GM12878 (cell line): Measurements from ENCODE around the gene ITGAL. TPM values are rescaled to one million over a fixed set of nuclear protein-coding genes. Genes with fewer than 3 reads are reported as not detected.
A peak's percentile ranks its signal among the peaks of the same experiment; 100 is the strongest.

Source experiments
- ATF7 ChIP-seq: fragments of 450-650 bp; IDR thresholded peaks from 2 replicates; pipeline ENCODE4 v1.6.1; 2016; ENCODE audit warnings: low read depth, mild to moderate bottlenecking
- GABPA ChIP-seq: IDR thresholded peaks from 2 replicates; pipeline ENCODE4 v1.6.1; 2014; ENCODE audit warnings: antibody characterized with exemption, low read depth, mild to moderate bottlenecking, inconsistent platforms
- HCFC1 ChIP-seq: fragments of 150-350 bp; IDR thresholded peaks from 2 replicates; pipeline ENCODE4 v1.6.1; 2014; ENCODE audit warnings: low read length
- ZNF274 ChIP-seq: IDR thresholded peaks from one replicate; pipeline ENCODE4 v1.8.0; 2011; ENCODE audit not compliant: insufficient read length, insufficient read depth
- ZNF622 ChIP-seq: fragments of 450-650 bp; IDR thresholded peaks from 2 replicates; pipeline ENCODE4 v1.6.1; 2017; ENCODE audit warnings: mild to moderate bottlenecking, inconsistent platforms
- polyA plus RNA-seq, 11 experiments: library from polyadenylated mRNA; depleted of rRNA in 4 of 11; unstranded in 6 of 11; stranded (reverse) in 5 of 11; fragments of >200 nt; fragmentation: Nextera tagmentation in 4 of 11; fragmentation: Illumina TruSeq in 1 of 11; extraction: Ambion mirVana in 4 of 11; extraction: Trizol in 1 of 11; gene quantifications; 1 replicate in 1 of 11; 2 replicates in 10 of 11; pipeline versions ENCODE4 v1.2.1 to v1.2.3, GENCODE V29; 2011 to 2016; ENCODE audit warnings: inconsistent platforms in 2 of 11, missing spikeins in 2 of 11, low read depth in 1 of 11
- total RNA-seq, 4 experiments: library from RNA; depleted of rRNA in 3 of 4; stranded (reverse); fragments of >200 nt in 3 of 4; fragmentation: Illumina TruSeq in 1 of 4; extraction: Trizol in 1 of 4; gene quantifications; 2 replicates each; pipeline versions ENCODE4 v1.2.1 to v1.2.3, GENCODE V29; 2013 to 2021
- TF ChIP-seq, protein P1 (sequence below): IDR thresholded peaks from 2 replicates; pipeline ENCODE4 v1.6.1; 2012; ENCODE audit warnings: improper control_type of control experiment, low read depth, low read length; ENCODE audit not compliant: insufficient replicate concordance
- TF ChIP-seq, protein P2 (sequence below): fragments of 450-650 bp; IDR thresholded peaks from 2 replicates; pipeline ENCODE4 v1.6.1; 2016; ENCODE audit warnings: mild to moderate bottlenecking, moderate library complexity, borderline replicate concordance
- TF ChIP-seq, protein P3 (sequence below): IDR thresholded peaks from 2 replicates; pipeline ENCODE4 v1.6.1; 2011; ENCODE audit warnings: borderline replicate concordance, low read depth, mild to moderate bottlenecking, moderate library complexity, low read length; ENCODE audit not compliant: insufficient read depth, poor library complexity, severe bottlenecking
- TF ChIP-seq, protein P4 (sequence below): fragments of 450-650 bp; IDR thresholded peaks from 2 replicates; pipeline ENCODE4 v1.6.1; 2016; ENCODE audit warnings: mild to moderate bottlenecking
- TF ChIP-seq, protein P5 (sequence below): IDR thresholded peaks from 2 replicates; pipeline ENCODE4 v1.6.1; 2012; ENCODE audit warnings: low read depth, low read length, improper control_type of control experiment
- TF ChIP-seq, protein P6 (sequence below): IDR thresholded peaks from 2 replicates; pipeline ENCODE4 v1.6.1; 2012; ENCODE audit warnings: mild to moderate bottlenecking, low read depth, low read length

ITGAL gene
- total and polyA plus RNA-seq, 10 of the 15 experiments (the other 5 are each of a cell fraction or from before 2014, with no cell fraction given), result 10.7 to 170 (median 96.9) TPM

DNA sequence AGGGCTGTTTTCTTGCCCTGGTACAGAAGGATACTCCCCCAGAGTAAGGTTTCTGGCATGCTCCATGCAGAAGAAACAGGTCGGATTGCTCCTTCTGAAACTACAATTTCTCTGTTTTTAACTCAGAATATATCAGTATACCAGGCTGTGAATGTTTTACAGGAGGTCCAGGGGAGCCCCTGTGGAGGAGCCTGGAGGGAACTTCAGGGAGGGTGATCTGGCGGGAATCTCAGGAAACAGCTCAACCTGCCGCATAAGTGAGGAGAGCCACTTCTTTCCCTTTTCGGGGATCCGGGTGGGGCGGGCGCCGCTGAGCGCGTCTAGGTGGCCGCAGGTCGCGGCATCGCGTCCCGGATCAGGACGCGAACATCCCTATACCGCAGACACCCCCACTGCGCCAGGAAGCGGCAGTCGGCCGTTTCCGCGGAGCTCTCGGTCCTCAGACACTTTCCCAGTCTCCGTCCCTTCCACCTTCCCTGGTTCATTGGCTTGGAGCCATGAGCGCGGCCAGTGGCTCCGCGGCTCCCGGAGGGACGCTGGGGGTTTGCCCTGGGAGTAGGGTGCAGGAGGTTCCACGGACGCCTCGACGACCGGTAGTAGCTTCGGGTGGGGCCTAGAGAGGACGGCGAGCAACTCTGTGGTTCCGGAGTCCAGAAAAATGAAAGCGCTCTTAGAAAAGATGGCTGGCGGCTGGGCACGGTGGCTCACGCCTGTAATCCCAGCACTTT is 88.7 kb downstream of the ITGAL start (continued):
- TF ChIP-seq, protein P1, sequence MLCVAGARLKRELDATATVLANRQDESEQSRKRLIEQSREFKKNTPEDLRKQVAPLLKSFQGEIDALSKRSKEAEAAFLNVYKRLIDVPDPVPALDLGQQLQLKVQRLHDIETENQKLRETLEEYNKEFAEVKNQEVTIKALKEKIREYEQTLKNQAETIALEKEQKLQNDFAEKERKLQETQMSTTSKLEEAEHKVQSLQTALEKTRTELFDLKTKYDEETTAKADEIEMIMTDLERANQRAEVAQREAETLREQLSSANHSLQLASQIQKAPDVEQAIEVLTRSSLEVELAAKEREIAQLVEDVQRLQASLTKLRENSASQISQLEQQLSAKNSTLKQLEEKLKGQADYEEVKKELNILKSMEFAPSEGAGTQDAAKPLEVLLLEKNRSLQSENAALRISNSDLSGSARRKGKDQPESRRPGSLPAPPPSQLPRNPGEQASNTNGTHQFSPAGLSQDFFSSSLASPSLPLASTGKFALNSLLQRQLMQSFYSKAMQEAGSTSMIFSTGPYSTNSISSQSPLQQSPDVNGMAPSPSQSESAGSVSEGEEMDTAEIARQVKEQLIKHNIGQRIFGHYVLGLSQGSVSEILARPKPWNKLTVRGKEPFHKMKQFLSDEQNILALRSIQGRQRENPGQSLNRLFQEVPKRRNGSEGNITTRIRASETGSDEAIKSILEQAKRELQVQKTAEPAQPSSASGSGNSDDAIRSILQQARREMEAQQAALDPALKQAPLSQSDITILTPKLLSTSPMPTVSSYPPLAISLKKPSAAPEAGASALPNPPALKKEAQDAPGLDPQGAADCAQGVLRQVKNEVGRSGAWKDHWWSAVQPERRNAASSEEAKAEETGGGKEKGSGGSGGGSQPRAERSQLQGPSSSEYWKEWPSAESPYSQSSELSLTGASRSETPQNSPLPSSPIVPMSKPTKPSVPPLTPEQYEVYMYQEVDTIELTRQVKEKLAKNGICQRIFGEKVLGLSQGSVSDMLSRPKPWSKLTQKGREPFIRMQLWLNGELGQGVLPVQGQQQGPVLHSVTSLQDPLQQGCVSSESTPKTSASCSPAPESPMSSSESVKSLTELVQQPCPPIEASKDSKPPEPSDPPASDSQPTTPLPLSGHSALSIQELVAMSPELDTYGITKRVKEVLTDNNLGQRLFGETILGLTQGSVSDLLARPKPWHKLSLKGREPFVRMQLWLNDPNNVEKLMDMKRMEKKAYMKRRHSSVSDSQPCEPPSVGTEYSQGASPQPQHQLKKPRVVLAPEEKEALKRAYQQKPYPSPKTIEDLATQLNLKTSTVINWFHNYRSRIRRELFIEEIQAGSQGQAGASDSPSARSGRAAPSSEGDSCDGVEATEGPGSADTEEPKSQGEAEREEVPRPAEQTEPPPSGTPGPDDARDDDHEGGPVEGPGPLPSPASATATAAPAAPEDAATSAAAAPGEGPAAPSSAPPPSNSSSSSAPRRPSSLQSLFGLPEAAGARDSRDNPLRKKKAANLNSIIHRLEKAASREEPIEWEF, result no peak
- TF ChIP-seq GABPA, result peak; percentile 70; the same call in 1 of the 2 replicates
- no peak for TF ChIP-seq ATF7
- no peak for TF ChIP-seq ZNF622
- TF ChIP-seq, protein P2, sequence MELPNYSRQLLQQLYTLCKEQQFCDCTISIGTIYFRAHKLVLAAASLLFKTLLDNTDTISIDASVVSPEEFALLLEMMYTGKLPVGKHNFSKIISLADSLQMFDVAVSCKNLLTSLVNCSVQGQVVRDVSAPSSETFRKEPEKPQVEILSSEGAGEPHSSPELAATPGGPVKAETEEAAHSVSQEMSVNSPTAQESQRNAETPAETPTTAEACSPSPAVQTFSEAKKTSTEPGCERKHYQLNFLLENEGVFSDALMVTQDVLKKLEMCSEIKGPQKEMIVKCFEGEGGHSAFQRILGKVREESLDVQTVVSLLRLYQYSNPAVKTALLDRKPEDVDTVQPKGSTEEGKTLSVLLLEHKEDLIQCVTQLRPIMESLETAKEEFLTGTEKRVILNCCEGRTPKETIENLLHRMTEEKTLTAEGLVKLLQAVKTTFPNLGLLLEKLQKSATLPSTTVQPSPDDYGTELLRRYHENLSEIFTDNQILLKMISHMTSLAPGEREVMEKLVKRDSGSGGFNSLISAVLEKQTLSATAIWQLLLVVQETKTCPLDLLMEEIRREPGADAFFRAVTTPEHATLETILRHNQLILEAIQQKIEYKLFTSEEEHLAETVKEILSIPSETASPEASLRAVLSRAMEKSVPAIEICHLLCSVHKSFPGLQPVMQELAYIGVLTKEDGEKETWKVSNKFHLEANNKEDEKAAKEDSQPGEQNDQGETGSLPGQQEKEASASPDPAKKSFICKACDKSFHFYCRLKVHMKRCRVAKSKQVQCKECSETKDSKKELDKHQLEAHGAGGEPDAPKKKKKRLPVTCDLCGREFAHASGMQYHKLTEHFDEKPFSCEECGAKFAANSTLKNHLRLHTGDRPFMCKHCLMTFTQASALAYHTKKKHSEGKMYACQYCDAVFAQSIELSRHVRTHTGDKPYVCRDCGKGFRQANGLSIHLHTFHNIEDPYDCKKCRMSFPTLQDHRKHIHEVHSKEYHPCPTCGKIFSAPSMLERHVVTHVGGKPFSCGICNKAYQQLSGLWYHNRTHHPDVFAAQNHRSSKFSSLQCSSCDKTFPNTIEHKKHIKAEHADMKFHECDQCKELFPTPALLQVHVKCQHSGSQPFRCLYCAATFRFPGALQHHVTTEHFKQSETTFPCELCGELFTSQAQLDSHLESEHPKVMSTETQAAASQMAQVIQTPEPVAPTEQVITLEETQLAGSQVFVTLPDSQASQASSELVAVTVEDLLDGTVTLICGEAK, result peak; percentile 51; the same call in 1 of the 2 replicates
- TF ChIP-seq, protein P3, sequence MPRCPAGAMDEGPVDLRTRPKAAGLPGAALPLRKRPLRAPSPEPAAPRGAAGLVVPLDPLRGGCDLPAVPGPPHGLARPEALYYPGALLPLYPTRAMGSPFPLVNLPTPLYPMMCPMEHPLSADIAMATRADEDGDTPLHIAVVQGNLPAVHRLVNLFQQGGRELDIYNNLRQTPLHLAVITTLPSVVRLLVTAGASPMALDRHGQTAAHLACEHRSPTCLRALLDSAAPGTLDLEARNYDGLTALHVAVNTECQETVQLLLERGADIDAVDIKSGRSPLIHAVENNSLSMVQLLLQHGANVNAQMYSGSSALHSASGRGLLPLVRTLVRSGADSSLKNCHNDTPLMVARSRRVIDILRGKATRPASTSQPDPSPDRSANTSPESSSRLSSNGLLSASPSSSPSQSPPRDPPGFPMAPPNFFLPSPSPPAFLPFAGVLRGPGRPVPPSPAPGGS, result no peak
- TF ChIP-seq HCFC1, result no peak
- TF ChIP-seq, protein P4, sequence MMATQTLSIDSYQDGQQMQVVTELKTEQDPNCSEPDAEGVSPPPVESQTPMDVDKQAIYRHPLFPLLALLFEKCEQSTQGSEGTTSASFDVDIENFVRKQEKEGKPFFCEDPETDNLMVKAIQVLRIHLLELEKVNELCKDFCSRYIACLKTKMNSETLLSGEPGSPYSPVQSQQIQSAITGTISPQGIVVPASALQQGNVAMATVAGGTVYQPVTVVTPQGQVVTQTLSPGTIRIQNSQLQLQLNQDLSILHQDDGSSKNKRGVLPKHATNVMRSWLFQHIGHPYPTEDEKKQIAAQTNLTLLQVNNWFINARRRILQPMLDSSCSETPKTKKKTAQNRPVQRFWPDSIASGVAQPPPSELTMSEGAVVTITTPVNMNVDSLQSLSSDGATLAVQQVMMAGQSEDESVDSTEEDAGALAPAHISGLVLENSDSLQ, result no peak
- TF ChIP-seq, protein P5, sequence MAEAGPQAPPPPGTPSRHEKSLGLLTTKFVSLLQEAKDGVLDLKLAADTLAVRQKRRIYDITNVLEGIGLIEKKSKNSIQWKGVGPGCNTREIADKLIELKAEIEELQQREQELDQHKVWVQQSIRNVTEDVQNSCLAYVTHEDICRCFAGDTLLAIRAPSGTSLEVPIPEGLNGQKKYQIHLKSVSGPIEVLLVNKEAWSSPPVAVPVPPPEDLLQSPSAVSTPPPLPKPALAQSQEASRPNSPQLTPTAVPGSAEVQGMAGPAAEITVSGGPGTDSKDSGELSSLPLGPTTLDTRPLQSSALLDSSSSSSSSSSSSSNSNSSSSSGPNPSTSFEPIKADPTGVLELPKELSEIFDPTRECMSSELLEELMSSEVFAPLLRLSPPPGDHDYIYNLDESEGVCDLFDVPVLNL, result no peak
- no peak for TF ChIP-seq ZNF274
- TF ChIP-seq, protein P6, sequence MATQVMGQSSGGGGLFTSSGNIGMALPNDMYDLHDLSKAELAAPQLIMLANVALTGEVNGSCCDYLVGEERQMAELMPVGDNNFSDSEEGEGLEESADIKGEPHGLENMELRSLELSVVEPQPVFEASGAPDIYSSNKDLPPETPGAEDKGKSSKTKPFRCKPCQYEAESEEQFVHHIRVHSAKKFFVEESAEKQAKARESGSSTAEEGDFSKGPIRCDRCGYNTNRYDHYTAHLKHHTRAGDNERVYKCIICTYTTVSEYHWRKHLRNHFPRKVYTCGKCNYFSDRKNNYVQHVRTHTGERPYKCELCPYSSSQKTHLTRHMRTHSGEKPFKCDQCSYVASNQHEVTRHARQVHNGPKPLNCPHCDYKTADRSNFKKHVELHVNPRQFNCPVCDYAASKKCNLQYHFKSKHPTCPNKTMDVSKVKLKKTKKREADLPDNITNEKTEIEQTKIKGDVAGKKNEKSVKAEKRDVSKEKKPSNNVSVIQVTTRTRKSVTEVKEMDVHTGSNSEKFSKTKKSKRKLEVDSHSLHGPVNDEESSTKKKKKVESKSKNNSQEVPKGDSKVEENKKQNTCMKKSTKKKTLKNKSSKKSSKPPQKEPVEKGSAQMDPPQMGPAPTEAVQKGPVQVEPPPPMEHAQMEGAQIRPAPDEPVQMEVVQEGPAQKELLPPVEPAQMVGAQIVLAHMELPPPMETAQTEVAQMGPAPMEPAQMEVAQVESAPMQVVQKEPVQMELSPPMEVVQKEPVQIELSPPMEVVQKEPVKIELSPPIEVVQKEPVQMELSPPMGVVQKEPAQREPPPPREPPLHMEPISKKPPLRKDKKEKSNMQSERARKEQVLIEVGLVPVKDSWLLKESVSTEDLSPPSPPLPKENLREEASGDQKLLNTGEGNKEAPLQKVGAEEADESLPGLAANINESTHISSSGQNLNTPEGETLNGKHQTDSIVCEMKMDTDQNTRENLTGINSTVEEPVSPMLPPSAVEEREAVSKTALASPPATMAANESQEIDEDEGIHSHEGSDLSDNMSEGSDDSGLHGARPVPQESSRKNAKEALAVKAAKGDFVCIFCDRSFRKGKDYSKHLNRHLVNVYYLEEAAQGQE, result no peak
